PC-3 (cell line): ENCODE measurements around the gene PSMD7. TPM values are rescaled to one million over a fixed set of nuclear protein-coding genes. Genes with fewer than 3 reads are reported as not detected.

Experiments
- ATAC-seq: fragments of 200-7000 bp; cut with Tn5 transposase; 2 replicates; pipeline ENCODE4 v1.9.1; 2020; ENCODE audit warnings: mild to moderate bottlenecking, moderate library complexity
- BruUV-seq: library from RNA; stranded (reverse); fragments of 400-500 nt; replicated peaks from 2 replicates; lab custom pipeline; 2021; lab: Mats Ljungman, UMichigan
- CTCF ChIA-PET: fragments of 300-600 bp; sonication (Branson Sonifier 250); formaldehyde crosslinking; loops from one replicate; lab custom pipeline; 2022; ENCODE audit warnings: antibody characterized with exemption; lab: Charles Lee
- POLR2A ChIA-PET: fragments of 300-600 bp; sonication (Branson Sonifier 250); formaldehyde crosslinking; loops from one replicate; lab custom pipeline; 2022; ENCODE audit warnings: antibody characterized with exemption; ENCODE audit not compliant: unreplicated experiment; lab: Charles Lee
- DNase-seq: peaks from one replicate; pipeline ENCODE4 v3.0.0-alpha.2; 2015
- H2AFZ ChIP-seq: fragments of 300-600 bp; sonication (generic); 2 replicates; pipeline ENCODE4 v1.6.0; 2016; ENCODE audit warnings: antibody characterized with exemption, low read length
- H3F3A ChIP-seq: fragments of 300-600 bp; sonication (generic); one replicate; pipeline ENCODE4 v1.6.0; 2017; ENCODE audit warnings: antibody characterized with exemption, low read length, control low read depth, mild to moderate bottlenecking; ENCODE audit not compliant: unreplicated experiment
- H3K27ac ChIP-seq: fragments of 300-600 bp; sonication (generic); 2 replicates; pipeline ENCODE4 v1.5.1; 2016; ENCODE audit warnings: mild to moderate bottlenecking, low read length
- H3K27me3 ChIP-seq: fragments of 300-600 bp; sonication (generic); 2 replicates; pipeline ENCODE4 v1.6.1; 2016; ENCODE audit warnings: low read length, mixed read lengths
- H3K36me3 ChIP-seq: fragments of 300-600 bp; sonication (generic); 2 replicates; pipeline ENCODE4 v1.6.1; 2016; ENCODE audit warnings: low read depth, mixed run types, low read length, mixed read lengths
- H3K4me1 ChIP-seq: fragments of 300-600 bp; sonication (generic); 2 replicates; pipeline ENCODE4 v1.5.1; 2016; ENCODE audit warnings: low read length; ENCODE audit not compliant: insufficient read depth
- H3K4me2 ChIP-seq: fragments of 300-600 bp; sonication (generic); 2 replicates; pipeline ENCODE4 v1.6.0; 2016; ENCODE audit warnings: low read length
- H3K4me3 ChIP-seq: fragments of 300-600 bp; sonication (generic); 2 replicates; pipeline ENCODE4 v1.5.1; 2016; ENCODE audit warnings: mild to moderate bottlenecking, low read length, mixed read lengths
- H3K79me2 ChIP-seq: fragments of 300-600 bp; sonication (generic); 2 replicates; pipeline ENCODE4 v1.6.1; 2017; ENCODE audit warnings: low read length, mixed read lengths
- H3K9ac ChIP-seq: fragments of 300-600 bp; sonication (generic); 2 replicates; pipeline ENCODE4 v1.6.0; 2016; ENCODE audit warnings: mild to moderate bottlenecking, low read length
- H3K9me2 ChIP-seq: fragments of 300-600 bp; sonication (generic); replicated peaks from 2 replicates; pipeline ENCODE4 v1.6.1; 2016; ENCODE audit warnings: mixed run types, low read length, mixed read lengths
- H3K9me3 ChIP-seq: fragments of 300-600 bp; sonication (generic); 2 replicates; pipeline ENCODE4 v1.6.1; 2016; ENCODE audit warnings: low read length, mixed read lengths
- H4K20me1 ChIP-seq: fragments of 300-600 bp; sonication (generic); 2 replicates; pipeline ENCODE4 v1.6.1; 2016; ENCODE audit warnings: low read length, mixed read lengths
- CTCF ChIP-seq: fragments of 300-600 bp; sonication (generic); conservative IDR thresholded peaks from 2 replicates; pipeline ENCODE4 v1.5.1; 2017; ENCODE audit warnings: antibody characterized with exemption, low read depth, mild to moderate bottlenecking, low read length
- EZH2 ChIP-seq: fragments of 300-600 bp; sonication (generic); IDR thresholded peaks from one replicate; pipeline ENCODE4 v1.6.1; 2017; ENCODE audit warnings: antibody characterized with exemption, mild to moderate bottlenecking, low read length; ENCODE audit not compliant: unreplicated experiment
- EZH2phosphoT487 ChIP-seq: fragments of 300-600 bp; sonication (generic); IDR thresholded peaks from 2 replicates; pipeline ENCODE4 v1.6.1; 2018; ENCODE audit warnings: mild to moderate bottlenecking, antibody characterized with exemption, low read length, borderline replicate concordance
- intact Hi-C: fragments of 100-400 bp; cut with micrococcal nuclease; formaldehyde crosslinking; loops from 2 replicates; pipeline ENCODE4 v1.9.0; 2023
- total RNA-seq: library from RNA; depleted of rRNA; stranded (reverse); fragments of >200 nt; gene quantifications from 2 replicates; pipeline ENCODE4 v1.2.3, GENCODE V29; 2014

PSMD7 gene
- total RNA-seq, 1 experiment from 2014 or later: 70.3 TPM

DNA sequence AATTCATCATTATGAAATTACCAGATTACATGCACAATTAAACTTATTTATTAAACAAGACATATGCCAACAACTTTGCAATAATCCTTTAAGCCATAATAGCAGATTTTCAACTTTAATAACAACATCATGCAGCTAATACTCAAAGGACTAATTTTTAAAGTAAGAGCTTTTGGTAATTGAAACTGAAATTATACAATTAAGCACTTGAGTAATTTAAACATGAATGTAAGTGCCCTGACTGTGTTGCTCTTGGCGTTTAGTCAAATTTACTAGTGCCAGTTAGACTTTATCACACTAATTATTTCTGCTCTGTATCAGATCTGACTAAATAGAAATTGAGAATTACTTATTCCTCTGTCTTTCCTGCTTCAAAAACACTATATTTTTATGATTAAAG, 46.8 kb upstream of the PSMD7 start:
- POLR2A ChIA-PET: no interaction called here
- DNase-seq (no peak), ATAC-seq (no peak)

DNA sequence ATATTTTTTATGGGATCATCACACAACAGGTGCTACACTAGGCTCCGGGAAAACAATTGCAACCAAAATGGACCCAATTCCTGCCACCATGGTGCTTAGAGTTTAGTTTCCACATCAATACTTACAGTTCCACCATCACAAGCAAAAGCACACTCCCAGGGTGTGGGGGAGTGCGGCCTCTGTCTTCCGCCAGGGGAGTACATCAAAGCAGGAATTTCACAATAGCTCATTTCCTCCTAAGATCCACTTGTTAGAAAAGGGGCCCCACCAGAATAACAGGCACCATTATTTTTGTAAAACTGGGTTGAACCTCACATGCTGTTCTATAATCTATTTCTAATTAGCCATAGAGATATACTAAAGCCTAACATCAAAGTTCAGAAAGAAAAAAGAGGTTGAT, 44.3 kb upstream of the PSMD7 start:
- no peak overlapping the region for H3K4me2 ChIP-seq
- no peak for DNase-seq
- intact Hi-C loops: no loop called here
- POLR2A ChIA-PET: no interaction called here
- H2AFZ ChIP-seq: no peak overlapping the region
- TF ChIP-seq CTCF: no peak
- TF ChIP-seq EZH2phosphoT487: no peak
- TF ChIP-seq EZH2: no peak
- no peak overlapping the region for H3K27ac ChIP-seq
- H4K20me1 ChIP-seq: no peaks in the 10 kb centered on the region
- H3K4me3 ChIP-seq: no peak overlapping the region
- BruUV-seq: no TSS peak
- peaks cover 45% of the 10 kb centered on the region for H3K27me3 ChIP-seq
- H3K79me2 ChIP-seq: no peaks in the 10 kb centered on the region
- H3K4me1 ChIP-seq: no peaks in the 10 kb centered on the region
- no peaks in the 10 kb centered on the region for H3K36me3 ChIP-seq
- CTCF ChIA-PET: no interaction called here
- H3K9me2 ChIP-seq: no peaks in the 10 kb centered on the region
- H3F3A ChIP-seq: no peaks in the 10 kb centered on the region
- H3K9me3 ChIP-seq: no peaks in the 10 kb centered on the region
- H3K9ac ChIP-seq: no peak overlapping the region
- no peak for ATAC-seq

More for the DNA sequence above, 46.8 kb upstream of the PSMD7 start:
- no peaks in the 10 kb centered on the region for H3K9me2 ChIP-seq
- CTCF ChIA-PET: no interaction called here
- no peaks in the 10 kb centered on the region for H3K36me3 ChIP-seq
- H3K4me3 ChIP-seq: no peak overlapping the region
- H3K79me2 ChIP-seq: no peaks in the 10 kb centered on the region
- peaks cover 50% of the 10 kb centered on the region for H3K27me3 ChIP-seq
- no peaks in the 10 kb centered on the region for H4K20me1 ChIP-seq
- no TSS peak for BruUV-seq
- H3K4me1 ChIP-seq: no peaks in the 10 kb centered on the region
- H3K4me2 ChIP-seq: no peak overlapping the region
- H2AFZ ChIP-seq: no peak overlapping the region
- intact Hi-C loops: no loop called here
- no peaks in the 10 kb centered on the region for H3K9me3 ChIP-seq
- H3K27ac ChIP-seq: no peak overlapping the region
- TF ChIP-seq EZH2 (no peak), EZH2phosphoT487 (no peak), CTCF (no peak)
- H3F3A ChIP-seq: no peaks in the 10 kb centered on the region
- H3K9ac ChIP-seq: no peak overlapping the region

- intact Hi-C loops: no loop called here
- BruUV-seq: no TSS peak
- TF ChIP-seq EZH2: no peak
- TF ChIP-seq EZH2phosphoT487: no peak
- TF ChIP-seq CTCF: no peak
- H2AFZ ChIP-seq: no peak overlapping the region
- no peak overlapping the region for H3K9ac ChIP-seq
- POLR2A ChIA-PET: no interaction called here
- H3K27me3 ChIP-seq: peaks cover 34% of the 10 kb centered on the region
- H3K9me3 ChIP-seq: no peaks in the 10 kb centered on the region
- no peaks in the 10 kb centered on the region for H3K9me2 ChIP-seq
- no peak overlapping the region for H3K4me3 ChIP-seq
- no peaks in the 10 kb centered on the region for H3K4me1 ChIP-seq
- CTCF ChIA-PET: no interaction called here
- DNase-seq (no peak), ATAC-seq (no peak)
- no peak overlapping the region for H3K4me2 ChIP-seq
- H3K27ac ChIP-seq: no peak overlapping the region
- H3K36me3 ChIP-seq: no peaks in the 10 kb centered on the region
- H3K79me2 ChIP-seq: no peaks in the 10 kb centered on the region
- no peaks in the 10 kb centered on the region for H3F3A ChIP-seq
- no peaks in the 10 kb centered on the region for H4K20me1 ChIP-seq
These were observed 43.3 kb upstream of the PSMD7 start for GRCh38 chr16:74253161-74253938.
